HUES48 (cell line): ENCODE results near the gene TNPO2.

ENCODE experiments used
- H3K27ac ChIP-seq: one replicate; pipeline ENCODE4 v1.7.0; 2013; ENCODE audit warnings: low read depth, low read length, inconsistent platforms
- H3K27me3 ChIP-seq: 2 replicates; pipeline ENCODE4 v1.6.1; 2013; ENCODE audit warnings: mild to moderate bottlenecking, low read length; ENCODE audit not compliant: control insufficient read depth, insufficient read depth
- H3K36me3 ChIP-seq: 2 replicates; pipeline ENCODE4 v1.6.1; 2013; ENCODE audit warnings: low read length; ENCODE audit not compliant: control insufficient read depth, insufficient read depth
- H3K4me1 ChIP-seq: 2 replicates; pipeline ENCODE4 v1.6.1; 2013; ENCODE audit warnings: mild to moderate bottlenecking, low read length; ENCODE audit not compliant: control insufficient read depth, insufficient read depth
- H3K4me3 ChIP-seq: 2 replicates; pipeline ENCODE4 v1.5.1; 2013; ENCODE audit warnings: mild to moderate bottlenecking, low read depth, low read length
- H3K9ac ChIP-seq: 2 replicates; pipeline ENCODE4 v1.6.1; 2013; ENCODE audit warnings: mild to moderate bottlenecking, low read depth, low read length, moderate library complexity
- H3K9me3 ChIP-seq: 2 replicates; pipeline ENCODE4 v1.6.1; 2013; ENCODE audit warnings: low read length; ENCODE audit not compliant: control insufficient read depth, insufficient read depth

The TNPO2 gene

GRCh38 chr19:12676384-12676792 lies 47.3 kb downstream of the TNPO2 start:
- no peaks in the 10 kb centered on the region for H3K9me3 ChIP-seq
- H3K27ac ChIP-seq, result no peak overlapping the region
- no peaks in the 10 kb centered on the region for H3K27me3 ChIP-seq
- peaks cover 67% of the 10 kb centered on the region for H3K36me3 ChIP-seq
- no peak overlapping the region for H3K9ac ChIP-seq
- no peaks in the 10 kb centered on the region for H3K4me1 ChIP-seq
- H3K4me3 ChIP-seq, result no peak overlapping the region

- Histone ChIP-seq H3K9me3 (no peaks in the 10 kb centered on the region), H3K9ac (no peak overlapping the region), H3K36me3 (peaks cover 67% of the 10 kb centered on the region), H3K4me1 (no peaks in the 10 kb centered on the region), H3K4me3 (no peak overlapping the region), H3K27ac (no peak overlapping the region), H3K27me3 (no peaks in the 10 kb centered on the region)
Observed at GRCh38 chr19:12675940-12676339, 47.8 kb downstream of the TNPO2 start.

GRCh38 chr19:12675399-12675798 lies 48.3 kb downstream of the TNPO2 start:
- Histone ChIP-seq H3K27me3 (no peaks in the 10 kb centered on the region), H3K4me1 (peaks cover 2% of the 10 kb centered on the region; the same call in 1 of the 2 replicates), H3K36me3 (peaks cover 67% of the 10 kb centered on the region)

GRCh38 chr19:12672744-12673143 lies 51.0 kb downstream of the TNPO2 start:
- H3K27me3 ChIP-seq, result no peaks in the 10 kb centered on the region
- no peak overlapping the region for H3K9ac ChIP-seq
- H3K27ac ChIP-seq, result no peak overlapping the region
- H3K9me3 ChIP-seq, result no peaks in the 10 kb centered on the region
- peaks cover 46% of the 10 kb centered on the region for H3K36me3 ChIP-seq
- no peak overlapping the region for H3K4me3 ChIP-seq
- H3K4me1 ChIP-seq, result peaks cover 9% of the 10 kb centered on the region

More at GRCh38 chr19:12675399-12675798, 48.3 kb downstream of the TNPO2 start:
- Histone ChIP-seq H3K27ac (no peak overlapping the region), H3K9me3 (no peaks in the 10 kb centered on the region), H3K9ac (no peak overlapping the region), H3K4me3 (no peak overlapping the region)

GRCh38 chr19:12670159-12670928 lies 53.4 kb downstream of the TNPO2 start:
- peak overlapping the region; percentile 97 for H3K4me3 ChIP-seq

GRCh38 chr19:12669270-12670158 lies 54.2 kb downstream of the TNPO2 start:
- H3K9me3 ChIP-seq, result no peaks in the 10 kb centered on the region
- peak overlapping the region; percentile 87 for H3K9ac ChIP-seq
- peak overlapping the region; percentile 95 for H3K27ac ChIP-seq
- H3K36me3 ChIP-seq, result peaks cover 29% of the 10 kb centered on the region
- no peaks in the 10 kb centered on the region for H3K27me3 ChIP-seq
- H3K4me1 ChIP-seq, result peaks cover 9% of the 10 kb centered on the region
- peak overlapping the region; percentile 97 for H3K4me3 ChIP-seq

More at GRCh38 chr19:12670159-12670928, 53.4 kb downstream of the TNPO2 start:
- peaks cover 9% of the 10 kb centered on the region for H3K4me1 ChIP-seq
- peak overlapping the region; percentile 95 for H3K27ac ChIP-seq
- H3K9ac ChIP-seq, result peak overlapping the region; percentile 87
- H3K36me3 ChIP-seq, result peaks cover 28% of the 10 kb centered on the region
- H3K9me3 ChIP-seq, result no peaks in the 10 kb centered on the region
- no peaks in the 10 kb centered on the region for H3K27me3 ChIP-seq

GRCh38 chr19:12668932-12669269 lies 54.8 kb downstream of the TNPO2 start:
- peak overlapping the region; percentile 95 for H3K27ac ChIP-seq
- H3K9me3 ChIP-seq, result no peaks in the 10 kb centered on the region
- H3K9ac ChIP-seq, result peak overlapping the region; percentile 87
- peaks cover 9% of the 10 kb centered on the region for H3K4me1 ChIP-seq
- H3K4me3 ChIP-seq, result peak overlapping the region; percentile 97
- no peaks in the 10 kb centered on the region for H3K27me3 ChIP-seq
- H3K36me3 ChIP-seq, result peaks cover 24% of the 10 kb centered on the region

- H3K4me1 ChIP-seq, result peaks cover 9% of the 10 kb centered on the region
- peak overlapping the region; percentile 97 for H3K4me3 ChIP-seq
- H3K9me3 ChIP-seq, result no peaks in the 10 kb centered on the region
- no peak overlapping the region for H3K9ac ChIP-seq
- no peak overlapping the region for H3K27ac ChIP-seq
- peaks cover 25% of the 10 kb centered on the region for H3K36me3 ChIP-seq
- H3K27me3 ChIP-seq, result no peaks in the 10 kb centered on the region
Observed at GRCh38 chr19:12668346-12668745, 55.4 kb downstream of the TNPO2 start.

GRCh38 chr19:12667731-12668302 lies 55.9 kb downstream of the TNPO2 start:
- H3K4me1 ChIP-seq, result peaks cover 9% of the 10 kb centered on the region
- no peak overlapping the region for H3K27ac ChIP-seq
- no peaks in the 10 kb centered on the region for H3K9me3 ChIP-seq
- H3K9ac ChIP-seq, result no peak overlapping the region
- H3K4me3 ChIP-seq, result peak overlapping the region; percentile 94; the same call in 1 of the 2 replicates
- no peaks in the 10 kb centered on the region for H3K27me3 ChIP-seq
- peaks cover 25% of the 10 kb centered on the region for H3K36me3 ChIP-seq

- H3K4me1 ChIP-seq, result peaks cover 9% of the 10 kb centered on the region
- peak within 1 kb of the TSS; percentile 94 for H3K4me3 ChIP-seq
- peak within 1 kb of the TSS; percentile 46; the same call in 1 of the 2 replicates for H3K9ac ChIP-seq
- H3K36me3 ChIP-seq, result peaks cover 20% of the 10 kb centered on the region
- H3K27me3 ChIP-seq, result no peaks in the 10 kb centered on the region
- peak within 1 kb of the TSS; percentile 63 for H3K27ac ChIP-seq
- no peaks in the 10 kb centered on the region for H3K9me3 ChIP-seq
Observed at GRCh38 chr19:12666265-12667048, 57.3 kb downstream of the TNPO2 start, which contains the start of the genes MAN2B1 and WDR83. Gene MAN2B1, minus strand, starts transcription at chr19:12666742. Its CDS starts 41 bp downstream, at chr19:12666701. Gene WDR83, plus strand, starts transcription at chr19:12666807. Its CDS starts 2,984 bp downstream, at chr19:12669791.
